ENCODE results near the gene EIF4G3.

DNA sequence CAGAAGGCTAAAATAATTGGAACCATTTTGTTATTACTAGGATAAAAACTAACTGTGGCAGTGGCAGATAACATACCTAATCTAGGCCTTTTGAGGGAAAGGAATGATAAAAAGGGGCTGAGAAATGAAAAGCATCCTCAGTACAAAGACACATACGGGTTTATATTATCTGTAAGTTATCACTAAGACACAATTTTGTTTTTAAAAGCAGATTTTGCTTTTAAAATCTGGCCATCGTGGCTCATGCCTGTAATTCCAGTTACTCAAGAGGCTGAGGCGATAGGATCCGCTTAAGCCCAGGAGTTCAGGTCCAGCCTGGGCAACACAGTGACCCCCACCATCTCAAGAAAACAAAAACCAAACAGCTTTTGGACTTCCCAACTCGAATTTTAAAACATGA, 364.8 kb downstream of the EIF4G3 start:
- no peak for TF ChIP-seq POLR2A (IDR thresholded peaks at IDR 0.05)
- TF ChIP-seq, protein P1, sequence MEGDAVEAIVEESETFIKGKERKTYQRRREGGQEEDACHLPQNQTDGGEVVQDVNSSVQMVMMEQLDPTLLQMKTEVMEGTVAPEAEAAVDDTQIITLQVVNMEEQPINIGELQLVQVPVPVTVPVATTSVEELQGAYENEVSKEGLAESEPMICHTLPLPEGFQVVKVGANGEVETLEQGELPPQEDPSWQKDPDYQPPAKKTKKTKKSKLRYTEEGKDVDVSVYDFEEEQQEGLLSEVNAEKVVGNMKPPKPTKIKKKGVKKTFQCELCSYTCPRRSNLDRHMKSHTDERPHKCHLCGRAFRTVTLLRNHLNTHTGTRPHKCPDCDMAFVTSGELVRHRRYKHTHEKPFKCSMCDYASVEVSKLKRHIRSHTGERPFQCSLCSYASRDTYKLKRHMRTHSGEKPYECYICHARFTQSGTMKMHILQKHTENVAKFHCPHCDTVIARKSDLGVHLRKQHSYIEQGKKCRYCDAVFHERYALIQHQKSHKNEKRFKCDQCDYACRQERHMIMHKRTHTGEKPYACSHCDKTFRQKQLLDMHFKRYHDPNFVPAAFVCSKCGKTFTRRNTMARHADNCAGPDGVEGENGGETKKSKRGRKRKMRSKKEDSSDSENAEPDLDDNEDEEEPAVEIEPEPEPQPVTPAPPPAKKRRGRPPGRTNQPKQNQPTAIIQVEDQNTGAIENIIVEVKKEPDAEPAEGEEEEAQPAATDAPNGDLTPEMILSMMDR (IDR thresholded peaks at IDR 0.05 in 4 of 5, conservative IDR thresholded peaks at IDR 0.05 in 1 of 5) = no peak

All from gastrocnemius medialis (tissue), 4 donors.